Measurements from ENCODE around the gene CYB561. TPM values are rescaled to one million over a fixed set of nuclear protein-coding genes. Genes with fewer than 3 reads are reported as not detected.

CYB561 gene
- total RNA-seq, 2 donors from 2014 or later, result 76.9 to 170 TPM

DNA sequence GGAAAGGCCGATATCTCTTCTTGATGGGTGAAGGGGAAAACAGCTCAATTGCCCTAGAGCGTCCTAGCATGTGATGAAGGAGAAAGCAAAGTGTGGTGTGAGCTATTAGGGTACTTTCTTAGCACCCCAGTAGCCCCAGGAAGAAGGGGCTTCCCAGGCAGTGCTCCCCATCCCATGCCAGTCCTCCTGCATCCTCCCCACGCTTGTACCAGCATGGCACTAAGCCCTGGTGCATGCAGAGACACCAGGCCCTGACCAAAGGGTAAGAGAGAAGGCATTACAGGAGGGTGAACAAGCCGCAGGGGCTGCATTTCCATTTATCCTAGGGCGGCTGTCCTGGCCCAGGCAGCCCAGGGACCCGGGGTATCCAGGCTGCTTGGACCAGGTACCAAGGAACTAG, 3.1 kb downstream of the CYB561 start:
- WGBS, result 92% methylated on average over 6 of the region's 6 CpGs
- H3K27ac ChIP-seq, result no peak overlapping the region
- no peaks in the 10 kb centered on the region for H3K36me3 ChIP-seq
- no peaks in the 10 kb centered on the region for H3K9me3 ChIP-seq
- H3K4me1 ChIP-seq (replicated peaks), result peaks cover 14% of the 10 kb centered on the region
- DNase-seq (ENCODE audit: low spot score), result no peak
- intact Hi-C loops (cut with DNase I), result no loop called here
- TF ChIP-seq POLR2AphosphoS5 (IDR thresholded peaks at IDR 0.05), result no peak
- no peak for TF ChIP-seq CTCF (IDR thresholded peaks at IDR 0.05)
- no peak for TF ChIP-seq POLR2A (IDR thresholded peaks at IDR 0.05)
- H3K4me3 ChIP-seq, result no peak overlapping the region
- no peaks in the 10 kb centered on the region for H3K27me3 ChIP-seq (replicated peaks; ENCODE audit: insufficient read depth)

- intact Hi-C loops (cut with DNase I), result no loop called here
- H3K9me3 ChIP-seq, result no peaks in the 10 kb centered on the region
- no peaks in the 10 kb centered on the region for H3K36me3 ChIP-seq
- H3K4me1 ChIP-seq (replicated peaks), result peaks cover 9% of the 10 kb centered on the region
- H3K4me3 ChIP-seq, result no peak overlapping the region
- TF ChIP-seq CTCF (IDR thresholded peaks at IDR 0.05), result no peak
- TF ChIP-seq POLR2A (IDR thresholded peaks at IDR 0.05), result no peak
- no peak for TF ChIP-seq POLR2AphosphoS5 (IDR thresholded peaks at IDR 0.05)
- WGBS, result 79% methylated on average over 11 of the region's 11 CpGs
- no peak overlapping the region for H3K27ac ChIP-seq
- DNase-seq (ENCODE audit: low spot score), result no peak
- H3K27me3 ChIP-seq (replicated peaks; ENCODE audit: insufficient read depth), result no peaks in the 10 kb centered on the region
These were observed 3.5 kb downstream of the CYB561 start for GRCh38 chr17:63442549-63443035.

DNA sequence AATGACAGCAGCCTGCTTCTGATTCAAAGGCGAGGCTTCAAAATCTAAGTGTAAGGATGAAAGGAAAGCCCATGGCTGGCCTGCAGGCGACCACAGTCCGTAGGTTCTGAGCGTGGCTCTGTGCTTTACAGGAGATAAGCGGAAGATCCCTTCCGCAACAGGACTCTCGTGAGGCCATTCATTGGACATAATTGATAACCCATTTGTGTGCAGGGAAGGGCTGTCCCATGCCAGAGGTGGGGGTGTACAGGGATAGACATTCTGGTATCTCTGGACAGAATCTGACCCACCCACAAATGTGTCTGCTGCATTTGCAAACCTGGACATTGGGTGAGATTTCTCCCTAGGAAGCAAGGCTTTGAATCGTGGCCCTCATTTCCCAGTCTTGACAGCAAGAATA, 4.0 kb downstream of the CYB561 start:
- no peaks in the 10 kb centered on the region for H3K27me3 ChIP-seq (replicated peaks; ENCODE audit: insufficient read depth)
- no peak overlapping the region for H3K27ac ChIP-seq
- peaks cover 9% of the 10 kb centered on the region for H3K4me1 ChIP-seq (replicated peaks)
- no peaks in the 10 kb centered on the region for H3K36me3 ChIP-seq
- no peak overlapping the region for H3K4me3 ChIP-seq
- 78% methylated on average over 8 of the region's 8 CpGs for WGBS
- H3K9me3 ChIP-seq, result no peaks in the 10 kb centered on the region
- intact Hi-C loops (cut with DNase I), result no loop called here
- no peak for DNase-seq (ENCODE audit: low spot score)
- TF ChIP-seq POLR2A (IDR thresholded peaks at IDR 0.05), result no peak
- TF ChIP-seq CTCF (IDR thresholded peaks at IDR 0.05), result no peak
- no peak for TF ChIP-seq POLR2AphosphoS5 (IDR thresholded peaks at IDR 0.05)

GRCh38 chr17:63441654-63442053, 4.5 kb downstream of the CYB561 start:
- WGBS, result 76% methylated on average over 8 of the region's 13 CpGs
- DNase-seq (ENCODE audit: low spot score), result no peak
- Histone ChIP-seq H3K4me1 (replicated peaks) (peaks cover 10% of the 10 kb centered on the region), H3K27me3 (replicated peaks; ENCODE audit: insufficient read depth) (no peaks in the 10 kb centered on the region), H3K4me3 (no peak overlapping the region), H3K36me3 (no peaks in the 10 kb centered on the region), H3K9me3 (no peaks in the 10 kb centered on the region), H3K27ac (no peak overlapping the region)
- intact Hi-C loops (cut with DNase I), result no loop called here
- TF ChIP-seq POLR2A (IDR thresholded peaks at IDR 0.05) (no peak), CTCF (IDR thresholded peaks at IDR 0.05) (no peak), POLR2AphosphoS5 (IDR thresholded peaks at IDR 0.05) (no peak)

- TF ChIP-seq POLR2A (IDR thresholded peaks at IDR 0.05) (no peak), CTCF (IDR thresholded peaks at IDR 0.05) (no peak), POLR2AphosphoS5 (IDR thresholded peaks at IDR 0.05) (no peak)
- Histone ChIP-seq H3K36me3 (no peaks in the 10 kb centered on the region), H3K27ac (peak overlapping the region in 1 of 2 donors; percentile 41), H3K9me3 (no peaks in the 10 kb centered on the region), H3K4me1 (replicated peaks) (peaks cover 17% of the 10 kb centered on the region), H3K4me3 (no peak overlapping the region), H3K27me3 (replicated peaks; ENCODE audit: insufficient read depth) (no peaks in the 10 kb centered on the region)
- no peak for DNase-seq (ENCODE audit: low spot score)
- intact Hi-C loops (cut with DNase I), result no loop called here
- 86% methylated on average over 16 of the region's 16 CpGs for whole genome bisulfite sequencing
These were observed 5.3 kb downstream of the CYB561 start for GRCh38 chr17:63440770-63441335.
